SIG-M5 treated with dmso at 0.1 percent for 504 hours (cell line): Measurements from ENCODE around the gene GALNT2.

ENCODE experiments used
- DNase-seq: peaks from one replicate; lab custom pipeline; 2025; ENCODE audit not compliant: unreplicated experiment; lab: John Stamatoyannopoulos, UW

GALNT2 gene

DNA sequence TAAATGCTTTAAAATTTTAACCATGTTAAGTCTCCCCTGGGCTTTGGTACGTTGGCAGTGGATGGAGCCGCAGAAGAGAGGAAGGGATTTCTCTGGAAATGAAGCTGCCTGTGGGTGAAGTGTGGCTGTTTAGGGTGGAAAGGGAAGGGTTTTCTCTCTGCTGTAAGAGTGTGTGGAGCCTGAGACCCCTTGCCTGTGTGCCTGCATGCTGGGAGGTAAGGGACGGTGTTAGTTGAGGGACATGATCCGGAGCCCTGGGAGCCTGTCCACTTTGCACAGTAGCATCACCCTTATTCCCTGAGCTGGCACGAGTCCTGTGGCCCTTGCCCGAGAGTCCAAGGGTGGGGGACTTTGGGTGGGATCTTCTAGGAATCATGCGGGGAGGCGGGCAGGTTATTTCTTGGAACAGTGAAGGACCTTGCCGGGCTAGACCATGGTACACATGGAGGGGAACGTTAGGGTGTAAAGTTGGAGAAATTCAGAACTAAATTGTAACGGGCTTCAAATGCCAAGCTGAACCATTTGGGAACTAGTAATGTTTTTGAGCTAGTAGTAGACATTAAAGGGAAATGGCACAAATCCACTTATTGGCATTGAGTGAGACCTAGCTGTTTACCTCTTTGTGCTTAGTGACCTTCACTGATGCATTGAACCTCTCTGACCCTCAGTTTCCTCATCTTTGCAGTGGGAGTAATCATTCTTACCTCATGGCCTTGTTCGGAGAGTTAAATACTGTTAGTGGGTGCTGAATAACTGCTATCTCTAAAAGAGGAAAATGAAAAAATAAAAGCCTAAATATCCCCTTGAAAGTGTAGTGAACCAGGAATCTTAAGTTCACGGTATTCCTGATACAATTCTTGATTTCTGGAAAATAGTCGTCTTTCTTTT, 3.5 kb downstream of the GALNT2 start:
- no peak for DNase-seq

DNA sequence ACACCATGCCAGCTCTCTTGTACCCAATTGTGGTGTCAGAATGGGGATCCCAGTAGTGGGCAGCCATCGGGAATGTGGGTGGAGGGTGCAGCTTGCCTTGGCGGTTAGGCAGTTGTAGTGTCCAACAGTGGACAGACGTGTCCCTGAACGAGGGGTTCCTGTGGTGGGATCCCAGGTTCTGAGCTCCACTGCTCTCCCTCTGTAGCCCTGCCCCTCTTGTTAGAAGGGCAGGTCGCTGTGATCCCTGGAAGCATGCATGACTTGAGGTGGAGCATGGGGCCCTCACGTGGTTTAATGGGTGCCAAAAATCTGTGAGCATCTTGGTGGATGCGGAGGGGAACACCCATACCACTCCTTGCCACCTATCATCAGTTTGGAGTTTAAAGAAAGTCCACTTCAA, 4.3 kb downstream of the GALNT2 start:
- no peak for DNase-seq

- no peak for DNase-seq
Measured at GRCh38 chr1:230072296-230072695, 5.3 kb downstream of the GALNT2 start.

- DNase-seq = no peak
Measured at GRCh38 chr1:230072866-230073265, 5.8 kb downstream of the GALNT2 start.

DNA sequence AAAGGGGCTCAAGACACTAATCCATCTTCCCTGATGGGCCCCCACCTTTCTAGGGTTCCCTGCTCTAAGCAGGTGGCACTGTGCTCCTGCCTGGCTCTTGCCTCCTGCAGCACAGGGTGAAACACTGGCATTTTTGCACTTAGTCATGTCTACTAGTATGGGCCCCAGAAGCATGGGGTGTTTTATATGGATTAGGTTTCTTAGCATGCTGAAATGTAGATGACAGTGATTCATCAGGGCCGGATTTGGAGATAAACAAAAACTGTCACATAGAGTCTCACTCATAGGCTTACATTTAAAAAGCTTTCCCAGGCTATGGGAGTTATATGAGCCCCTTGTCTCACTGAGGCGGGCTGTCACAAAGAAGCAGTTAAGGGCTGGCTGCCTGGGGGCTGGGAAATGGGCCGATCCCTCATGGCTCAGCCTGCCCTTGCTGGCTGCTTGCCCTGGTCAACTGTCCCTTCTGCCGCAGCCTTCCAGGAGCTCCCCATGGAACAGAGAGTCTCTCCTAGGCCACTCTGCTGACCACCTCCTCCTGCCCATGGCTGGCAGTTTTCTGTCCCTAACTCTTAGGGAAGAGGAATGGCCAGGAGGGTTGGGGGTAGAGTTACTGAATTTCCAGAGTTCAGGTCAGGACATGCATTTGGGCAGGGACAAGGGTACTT, 6.5 kb downstream of the GALNT2 start:
- no peak for DNase-seq

DNA sequence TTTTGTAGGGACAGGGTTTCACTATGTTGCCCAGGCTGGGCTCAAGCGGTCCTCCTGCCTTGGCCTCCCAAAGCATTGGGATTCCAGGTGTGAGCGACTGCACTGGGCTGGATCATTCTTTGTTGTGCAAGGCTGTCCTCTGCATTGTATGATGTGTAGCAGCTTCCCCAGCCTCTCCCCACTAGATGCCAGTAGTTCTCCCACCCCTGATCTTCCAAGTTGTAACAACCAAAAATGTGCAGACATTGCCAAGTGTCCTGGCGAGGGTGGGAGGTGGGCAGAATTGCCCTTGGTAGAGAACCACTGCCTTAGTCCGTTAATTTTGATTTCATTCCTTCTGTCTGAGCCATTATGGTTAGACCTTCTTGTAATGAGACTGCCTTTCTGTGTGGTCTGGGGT, 7.2 kb downstream of the GALNT2 start:
- DNase-seq = no peak

GRCh38 chr1:230074762-230075161, 7.7 kb downstream of the GALNT2 start:
- DNase-seq = no peak

DNA sequence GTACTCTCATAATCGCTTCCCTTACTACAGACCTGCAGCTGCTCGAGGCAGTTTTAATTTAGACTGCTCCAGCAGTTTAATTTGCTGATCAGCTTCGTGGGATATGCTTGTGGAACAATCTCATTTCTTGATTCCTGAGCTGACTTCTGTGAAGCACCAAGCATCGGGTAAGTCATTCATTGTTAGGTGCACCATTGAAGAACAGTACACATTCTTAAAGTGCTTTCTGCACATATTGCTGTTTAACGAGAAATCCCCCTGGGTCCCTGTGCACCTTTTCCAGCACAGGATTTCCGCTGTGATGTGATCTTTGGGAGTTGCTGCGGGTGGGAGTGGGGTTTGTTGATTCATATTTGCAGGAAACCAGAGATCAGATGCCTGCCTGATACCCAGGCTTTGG, 9.1 kb downstream of the GALNT2 start:
- DNase-seq = no peak

DNA sequence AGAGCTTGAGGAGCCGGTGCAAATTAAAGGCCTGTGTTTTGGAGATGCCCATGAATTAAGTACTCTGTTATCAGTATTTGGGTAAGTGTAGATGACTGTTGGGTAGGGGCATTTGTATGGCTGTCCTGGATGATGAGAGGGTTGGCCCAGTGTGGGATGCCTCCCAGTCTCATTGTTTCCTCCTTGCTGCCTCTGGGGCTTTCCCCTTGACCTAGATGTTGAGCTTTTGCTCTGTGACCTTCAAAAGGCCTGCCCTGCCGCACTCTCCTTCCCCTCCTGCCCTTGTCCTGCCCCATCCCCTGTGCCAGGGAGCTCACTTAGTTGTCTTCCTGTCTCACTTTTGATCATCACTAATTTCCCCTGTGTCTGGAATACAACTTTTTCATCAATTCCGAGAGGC, 10.0 kb downstream of the GALNT2 start:
- no peak for DNase-seq

DNA sequence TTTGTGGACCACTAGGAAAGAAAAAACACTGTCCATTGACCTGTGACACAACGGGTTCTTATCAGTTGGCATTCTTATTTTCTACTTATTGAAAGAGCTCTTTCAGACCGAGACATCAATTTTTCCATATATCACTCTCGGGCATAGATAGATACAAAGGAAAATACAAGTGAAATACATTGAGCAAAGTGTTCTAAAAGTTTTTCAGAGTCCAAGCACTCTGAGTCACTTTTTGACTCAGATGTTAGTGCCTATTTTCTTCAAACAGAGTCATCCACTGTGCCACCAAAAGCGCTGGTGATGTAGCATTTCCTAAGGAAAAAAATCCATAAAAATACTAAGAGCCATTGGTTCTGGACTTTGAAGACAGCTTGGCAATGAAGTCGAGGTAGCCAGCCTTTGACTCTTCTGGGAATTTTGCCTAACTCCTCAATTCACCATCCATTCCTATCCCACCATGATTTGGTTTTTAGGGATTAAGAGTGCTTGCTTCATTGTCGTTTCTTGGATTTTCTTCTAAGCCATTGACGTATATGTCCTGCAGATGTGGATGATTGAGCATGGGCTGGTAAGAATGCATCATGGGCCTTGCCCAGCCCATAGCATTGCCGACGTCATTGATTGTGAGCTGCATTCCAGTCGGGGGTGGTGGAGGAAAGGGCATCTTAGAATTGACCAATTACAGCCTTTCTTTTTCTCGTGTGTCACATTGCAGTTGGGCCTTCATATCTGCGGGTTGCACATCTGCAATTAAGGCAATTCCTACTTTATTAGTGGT, 10.6 kb downstream of the GALNT2 start:
- DNase-seq = no peak

DNA sequence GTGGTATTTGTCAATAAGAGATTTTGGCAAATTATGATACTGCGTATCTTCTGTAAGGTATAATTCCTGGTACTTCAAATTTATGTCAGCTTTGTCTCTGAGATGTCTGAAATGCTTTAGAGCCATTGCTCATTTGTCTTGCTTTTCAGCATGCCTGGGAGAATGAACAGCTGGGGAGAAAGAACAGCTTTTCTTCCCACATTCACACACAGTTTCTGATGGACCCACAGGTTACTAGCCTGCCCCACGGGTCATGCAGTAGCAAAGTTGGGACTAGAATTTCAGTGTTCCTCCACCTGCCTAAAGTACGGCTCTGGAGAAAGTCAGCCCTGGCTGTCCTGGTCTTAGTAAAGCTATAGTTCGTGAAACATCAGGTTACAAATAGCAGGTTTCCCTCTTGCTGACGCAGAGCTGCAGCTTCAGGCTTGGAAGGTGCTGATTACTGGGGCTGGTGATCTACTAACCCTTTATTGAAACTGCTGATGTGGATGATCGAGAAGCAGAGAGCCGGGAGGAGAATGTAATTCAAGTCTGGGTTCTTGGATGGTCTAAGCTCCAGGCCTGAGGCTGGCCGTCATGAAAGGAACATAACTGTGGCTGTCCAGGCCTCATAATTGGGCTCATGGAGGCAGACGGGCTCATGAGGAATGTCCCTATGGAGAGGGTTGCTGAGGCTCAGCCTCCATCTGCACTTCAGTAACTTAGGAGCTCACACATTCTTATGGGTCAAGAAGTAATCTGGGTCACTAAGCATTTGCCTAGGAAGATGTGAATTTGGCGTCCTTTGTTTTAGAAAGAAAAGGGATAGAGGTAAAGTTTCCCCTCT, 12.4 kb downstream of the GALNT2 start:
- DNase-seq = no peak

GRCh38 chr1:230080822-230081221, 13.8 kb downstream of the GALNT2 start:
- DNase-seq = no peak

GRCh38 chr1:230081751-230082150, 14.7 kb downstream of the GALNT2 start:
- no peak for DNase-seq

- no peak for DNase-seq
Measured at GRCh38 chr1:230082211-230082610, 15.2 kb downstream of the GALNT2 start.

- no peak for DNase-seq
Measured at GRCh38 chr1:230083053-230083452, 16.0 kb downstream of the GALNT2 start.

DNA sequence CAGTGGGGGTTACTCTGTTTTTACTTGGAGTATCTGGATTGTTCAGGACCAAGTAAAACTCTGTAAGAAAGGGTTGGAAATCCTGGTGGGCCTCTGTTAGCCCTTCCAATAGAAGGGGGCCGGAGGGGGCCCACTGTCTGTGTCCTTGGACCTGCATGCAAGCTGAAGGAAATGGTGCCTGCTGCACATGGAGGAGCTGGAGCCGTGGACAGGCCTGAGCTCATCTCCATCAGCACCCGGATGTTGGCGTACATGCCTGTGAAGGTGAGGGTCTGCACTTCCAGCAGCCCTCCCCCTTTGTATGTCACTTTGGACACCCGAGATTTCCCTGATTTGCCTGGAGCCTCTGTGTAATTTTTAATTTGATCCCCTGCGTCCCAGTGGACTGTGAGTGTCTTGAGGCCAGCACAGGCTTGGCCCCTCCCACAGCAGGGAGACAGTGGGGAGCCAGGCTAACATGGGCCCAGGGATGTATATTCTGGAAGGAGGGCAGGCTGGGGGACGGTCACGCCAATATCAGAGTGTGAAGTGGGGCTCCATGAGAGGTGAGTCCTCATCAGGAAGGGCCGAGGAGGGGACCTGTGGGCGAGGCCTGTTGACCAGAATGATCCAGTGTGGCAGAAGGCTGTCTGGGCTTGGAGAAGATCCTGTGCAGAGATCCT, 16.8 kb downstream of the GALNT2 start:
- no peak for DNase-seq

DNA sequence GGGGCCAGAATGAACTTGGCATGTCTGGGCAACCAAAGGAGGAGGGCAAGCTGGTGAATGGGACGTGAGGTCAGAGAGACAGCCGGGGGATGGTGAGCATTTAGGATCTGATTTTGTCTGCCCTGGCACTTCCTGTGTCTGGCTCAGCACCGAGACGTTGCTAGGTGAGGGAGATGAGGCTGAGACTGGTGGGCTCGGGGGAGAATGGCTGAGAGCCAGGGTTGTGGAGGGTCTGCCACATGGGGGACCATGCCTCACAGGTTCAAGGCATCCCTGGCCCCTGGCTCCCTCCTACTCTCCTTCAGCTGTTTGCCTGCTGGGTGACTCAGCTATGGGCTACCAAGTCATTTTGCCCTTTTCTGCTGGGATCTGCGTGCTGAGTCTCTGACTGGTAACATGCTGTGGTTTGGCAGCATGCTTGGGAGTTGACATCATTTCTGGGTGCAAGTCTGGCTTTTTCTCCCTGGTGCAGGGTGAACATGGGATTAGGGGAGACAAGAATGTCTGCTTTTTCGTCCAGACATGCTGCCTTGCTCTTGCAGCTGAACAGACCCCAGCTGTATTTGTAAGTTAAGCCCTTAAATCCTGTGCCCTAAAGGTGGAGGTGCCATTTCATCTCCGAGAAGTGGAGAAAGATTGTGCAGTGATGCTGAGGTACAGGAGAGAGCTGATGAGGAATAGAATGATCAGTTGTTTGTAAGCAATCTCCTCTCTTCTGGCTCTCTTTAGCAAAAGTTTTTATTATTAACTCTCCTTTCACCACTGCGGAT, 17.6 kb downstream of the GALNT2 start:
- peak; percentile 67 for DNase-seq

- no peak for DNase-seq
Measured at GRCh38 chr1:230085178-230085515, 18.1 kb downstream of the GALNT2 start.

DNA sequence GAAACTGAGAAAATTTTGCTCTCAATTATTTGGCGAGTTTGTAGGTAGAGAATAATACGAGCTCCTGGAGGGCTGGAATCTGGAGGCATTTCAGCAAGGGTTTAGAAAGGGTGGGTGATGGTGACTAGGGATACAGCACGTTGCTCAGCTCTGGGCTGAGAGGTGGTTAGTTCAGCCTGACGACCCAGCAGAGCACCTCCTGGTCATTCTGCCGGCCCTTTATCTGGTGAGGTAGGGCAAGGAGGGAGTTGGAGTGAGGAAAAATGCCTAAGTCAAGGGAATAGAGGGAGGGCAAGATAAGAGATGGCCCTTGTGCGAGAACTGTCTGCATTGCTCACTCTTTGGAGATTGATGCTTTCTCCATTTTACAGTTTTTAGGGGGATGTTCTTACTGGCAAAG, 19.1 kb downstream of the GALNT2 start:
- DNase-seq = no peak
